ENCODE data around the gene HDAC3. TPM values are rescaled to one million over a fixed set of nuclear protein-coding genes. Genes with fewer than 3 reads are reported as not detected.

The HDAC3 gene
- total RNA-seq, 1 experiment from 2014 or later = 66.8 TPM

DNA sequence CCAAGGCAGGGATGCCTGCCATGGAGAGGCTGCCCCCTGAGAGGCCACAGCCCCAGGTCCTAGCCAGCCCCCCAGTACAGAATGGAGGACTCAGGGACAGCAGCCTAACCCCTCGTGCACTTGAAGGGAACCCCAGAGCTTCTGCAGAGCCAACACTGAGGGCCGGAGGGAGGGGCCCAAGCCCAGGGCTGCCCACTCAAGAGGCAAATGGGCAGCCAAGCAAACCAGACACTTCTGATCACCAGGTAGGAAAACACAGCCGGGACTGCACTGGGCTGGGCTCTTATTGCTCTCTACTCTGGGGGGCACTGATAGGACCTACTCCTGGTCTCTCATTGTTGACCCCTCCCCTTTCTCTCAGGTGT, 3.4 kb upstream of the HDAC3 start:
- no peaks in the 10 kb centered on the region for H3K36me3 ChIP-seq (ENCODE audit: low read depth, low read length)
- H3K27ac ChIP-seq (ENCODE audit: low read length) = no peak overlapping the region
- no peak for TF ChIP-seq EZH2 (IDR thresholded peaks at IDR 0.05; ENCODE audit: low read length, unreplicated experiment)
- TF ChIP-seq EZH2phosphoT487 (IDR thresholded peaks at IDR 0.05; ENCODE audit: borderline replicate concordance, low read length) = no peak
- TF ChIP-seq, protein P1, sequence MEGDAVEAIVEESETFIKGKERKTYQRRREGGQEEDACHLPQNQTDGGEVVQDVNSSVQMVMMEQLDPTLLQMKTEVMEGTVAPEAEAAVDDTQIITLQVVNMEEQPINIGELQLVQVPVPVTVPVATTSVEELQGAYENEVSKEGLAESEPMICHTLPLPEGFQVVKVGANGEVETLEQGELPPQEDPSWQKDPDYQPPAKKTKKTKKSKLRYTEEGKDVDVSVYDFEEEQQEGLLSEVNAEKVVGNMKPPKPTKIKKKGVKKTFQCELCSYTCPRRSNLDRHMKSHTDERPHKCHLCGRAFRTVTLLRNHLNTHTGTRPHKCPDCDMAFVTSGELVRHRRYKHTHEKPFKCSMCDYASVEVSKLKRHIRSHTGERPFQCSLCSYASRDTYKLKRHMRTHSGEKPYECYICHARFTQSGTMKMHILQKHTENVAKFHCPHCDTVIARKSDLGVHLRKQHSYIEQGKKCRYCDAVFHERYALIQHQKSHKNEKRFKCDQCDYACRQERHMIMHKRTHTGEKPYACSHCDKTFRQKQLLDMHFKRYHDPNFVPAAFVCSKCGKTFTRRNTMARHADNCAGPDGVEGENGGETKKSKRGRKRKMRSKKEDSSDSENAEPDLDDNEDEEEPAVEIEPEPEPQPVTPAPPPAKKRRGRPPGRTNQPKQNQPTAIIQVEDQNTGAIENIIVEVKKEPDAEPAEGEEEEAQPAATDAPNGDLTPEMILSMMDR (conservative IDR thresholded peaks at IDR 0.05; ENCODE audit: low read depth, low read length) = no peak
- intact Hi-C loops (cut with micrococcal nuclease) = no loop called here
- BruUV-seq (replicated peaks) = no TSS peak
- H3K9me2 ChIP-seq (replicated peaks; ENCODE audit: low read length) = no peaks in the 10 kb centered on the region
- no peaks in the 10 kb centered on the region for H3F3A ChIP-seq (ENCODE audit: low read length, unreplicated experiment)
- H4K20me1 ChIP-seq (ENCODE audit: low read length) = 0 out of 2 replicates have a peak, but pooled peaks cover 5% of the 10 kb centered on the region
- H3K27me3 ChIP-seq (ENCODE audit: low read length) = no peaks in the 10 kb centered on the region
- H2AFZ ChIP-seq (ENCODE audit: low read length) = no peak overlapping the region
- DNase-seq (no peak), ATAC-seq (no peak)
- no peaks in the 10 kb centered on the region for H3K9me3 ChIP-seq (ENCODE audit: low read length)
- no peak overlapping the region for H3K4me3 ChIP-seq (ENCODE audit: low read length)
- H3K4me2 ChIP-seq (ENCODE audit: low read length) = no peak overlapping the region
- no peak overlapping the region for H3K9ac ChIP-seq (ENCODE audit: low read length)
- ChIA-PET POLR2A (ENCODE audit: unreplicated experiment) (no interaction called here), CTCF (no interaction called here)
- H3K4me1 ChIP-seq (ENCODE audit: insufficient read depth, low read length) = peaks cover 40% of the 10 kb centered on the region
- peaks cover 16% of the 10 kb centered on the region for H3K79me2 ChIP-seq (ENCODE audit: low read length)

DNA sequence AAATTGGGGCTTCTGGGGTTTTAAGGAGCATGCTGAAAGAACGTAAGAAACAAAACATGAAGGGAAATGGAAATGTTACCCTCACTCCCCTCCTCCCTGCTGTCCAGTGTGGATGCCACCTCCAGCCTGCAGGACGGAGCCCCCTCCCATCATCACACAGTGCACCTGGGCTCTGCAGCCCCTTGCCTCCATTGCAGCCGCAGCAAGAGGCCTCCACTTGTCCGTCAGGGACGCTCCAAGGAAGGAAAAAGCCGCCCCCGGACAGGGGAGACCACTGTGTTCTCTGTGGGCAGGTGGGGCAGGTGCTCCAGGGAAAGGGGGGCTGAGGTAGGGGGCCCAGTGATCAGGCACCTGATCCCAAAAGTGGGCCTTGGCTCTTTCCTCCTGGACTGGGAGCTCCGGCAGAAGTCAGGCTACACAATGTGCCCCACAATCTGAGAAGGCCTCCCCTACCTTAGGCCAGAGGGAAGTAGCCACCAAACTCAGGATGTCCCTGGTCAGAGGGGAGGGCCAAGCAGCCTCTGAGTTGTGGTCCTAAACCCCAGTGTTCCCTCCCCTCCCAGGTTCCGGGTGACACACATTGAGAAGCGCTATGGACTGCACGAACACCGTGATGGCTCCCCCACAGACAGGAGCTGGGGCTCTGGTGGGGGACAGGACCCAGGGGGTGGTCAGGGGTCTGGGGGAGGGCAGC, 2.9 kb upstream of the HDAC3 start:
- no TSS peak for BruUV-seq (replicated peaks)

DNA sequence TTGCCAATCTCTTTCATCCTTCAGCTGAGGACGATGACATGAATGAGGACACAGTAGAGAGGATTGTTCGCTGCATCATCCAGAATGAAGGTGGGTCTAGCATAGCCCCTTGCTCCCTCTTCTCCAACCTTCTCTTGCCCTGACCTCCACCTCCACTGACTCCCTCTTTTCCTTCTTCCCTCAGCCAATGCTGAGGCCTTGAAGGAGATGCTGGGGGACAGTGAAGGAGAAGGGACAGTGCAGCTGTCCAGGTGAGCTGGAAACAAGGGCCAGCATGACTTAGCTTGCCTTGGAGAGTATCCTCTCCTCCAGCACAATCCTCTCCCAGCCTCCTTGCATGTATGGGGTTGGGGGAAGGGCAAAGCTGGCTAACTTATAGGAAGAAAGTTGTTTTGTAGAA, 2.1 kb upstream of the HDAC3 start:
- Histone ChIP-seq H3K27ac (ENCODE audit: low read length) (no peak overlapping the region), H3K27me3 (ENCODE audit: low read length) (no peaks in the 10 kb centered on the region), H3K9ac (ENCODE audit: low read length) (no peak overlapping the region), H3K4me3 (ENCODE audit: low read length) (no peak overlapping the region), H3K36me3 (ENCODE audit: low read depth, low read length) (no peaks in the 10 kb centered on the region), H3K79me2 (ENCODE audit: low read length) (peaks cover 29% of the 10 kb centered on the region), H2AFZ (ENCODE audit: low read length) (no peak overlapping the region), H3K4me1 (ENCODE audit: insufficient read depth, low read length) (peaks cover 45% of the 10 kb centered on the region), H4K20me1 (ENCODE audit: low read length) (peaks cover 11% of the 10 kb centered on the region; the same call in 1 of the 2 replicates), H3K9me2 (replicated peaks; ENCODE audit: low read length) (no peaks in the 10 kb centered on the region), H3F3A (ENCODE audit: low read length, unreplicated experiment) (no peaks in the 10 kb centered on the region), H3K9me3 (ENCODE audit: low read length) (no peaks in the 10 kb centered on the region), H3K4me2 (ENCODE audit: low read length) (0 out of 2 replicates have a peak overlapping the region, but pooled peaks have one; percentile 94)
- CTCF ChIA-PET = no interaction called here
- DNase-seq (peak; percentile 31), ATAC-seq (no peak)
- TF ChIP-seq, protein P1 (conservative IDR thresholded peaks at IDR 0.05; ENCODE audit: low read depth, low read length) = no peak
- no peak for TF ChIP-seq EZH2phosphoT487 (IDR thresholded peaks at IDR 0.05; ENCODE audit: borderline replicate concordance, low read length)
- BruUV-seq (replicated peaks) = no TSS peak
- intact Hi-C loops (cut with micrococcal nuclease) = no loop called here
- POLR2A ChIA-PET (ENCODE audit: unreplicated experiment) = no interaction called here

More for the DNA sequence above, 2.9 kb upstream of the HDAC3 start:
- no peak overlapping the region for H3K9ac ChIP-seq (ENCODE audit: low read length)
- no peaks in the 10 kb centered on the region for H3K27me3 ChIP-seq (ENCODE audit: low read length)
- DNase-seq (no peak), ATAC-seq (no peak)
- no peaks in the 10 kb centered on the region for H3F3A ChIP-seq (ENCODE audit: low read length, unreplicated experiment)
- H3K9me2 ChIP-seq (replicated peaks; ENCODE audit: low read length) = no peaks in the 10 kb centered on the region
- no peaks in the 10 kb centered on the region for H3K9me3 ChIP-seq (ENCODE audit: low read length)
- H3K4me1 ChIP-seq (ENCODE audit: insufficient read depth, low read length) = peaks cover 45% of the 10 kb centered on the region
- CTCF ChIA-PET = no interaction called here
- TF ChIP-seq, protein P1 (conservative IDR thresholded peaks at IDR 0.05; ENCODE audit: low read depth, low read length) = no peak
- H3K4me3 ChIP-seq (ENCODE audit: low read length) = no peak overlapping the region
- H3K36me3 ChIP-seq (ENCODE audit: low read depth, low read length) = no peaks in the 10 kb centered on the region
- POLR2A ChIA-PET (ENCODE audit: unreplicated experiment) = no interaction called here
- no peak overlapping the region for H2AFZ ChIP-seq (ENCODE audit: low read length)
- H4K20me1 ChIP-seq (ENCODE audit: low read length) = 0 out of 2 replicates have a peak, but pooled peaks cover 5% of the 10 kb centered on the region
- intact Hi-C loops (cut with micrococcal nuclease) = no loop called here
- H3K27ac ChIP-seq (ENCODE audit: low read length) = no peak overlapping the region
- peaks cover 21% of the 10 kb centered on the region for H3K79me2 ChIP-seq (ENCODE audit: low read length)
- no peak overlapping the region for H3K4me2 ChIP-seq (ENCODE audit: low read length)

Measured in PC-3 (cell line).